ENCODE results near the gene ATG9A. TPM values are rescaled to one million over a fixed set of nuclear protein-coding genes. Genes with fewer than 3 reads are reported as not detected.

Gene ATG9A
- total RNA-seq, 1 experiment from 2014 or later = 46.4 TPM

DNA sequence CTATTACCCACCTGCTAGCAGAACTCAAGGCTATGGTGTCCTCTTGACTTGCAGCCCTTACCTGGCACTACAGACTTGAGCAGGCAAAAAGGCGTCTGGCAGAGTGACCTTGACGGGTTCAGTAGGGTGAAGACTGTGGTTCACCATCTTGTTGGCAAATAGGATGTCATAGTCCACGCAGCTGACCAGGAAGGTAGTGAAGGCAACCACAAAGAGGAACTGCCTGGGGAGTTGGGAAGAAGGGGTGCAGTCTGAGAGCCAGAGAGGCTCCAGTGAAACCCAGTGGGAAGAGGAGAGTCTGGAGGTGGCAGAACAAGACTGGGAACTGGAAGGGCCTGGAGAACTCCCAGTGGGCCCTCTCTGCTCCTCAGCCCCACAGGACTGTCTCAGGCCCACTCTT lies 4.1 kb downstream of the ATG9A start:
- H3K18ac ChIP-seq (ENCODE audit: insufficient read length, low read depth, low read length) = no peak overlapping the region
- H3K9me3 ChIP-seq (ENCODE audit: control insufficient read depth, low read depth, low read length) = no peaks in the 10 kb centered on the region
- no peak overlapping the region for H4K8ac ChIP-seq (replicated peaks; ENCODE audit: insufficient read length, low read depth, low read length)

More for the DNA sequence above, 4.1 kb downstream of the ATG9A start:
- no peak overlapping the region for H3T11ph ChIP-seq (ENCODE audit: low read length)
- DNase-seq = no peak
- H3K79me1 ChIP-seq (ENCODE audit: insufficient read depth, low read depth, low read length, poor library complexity, severe bottlenecking) = no peaks in the 10 kb centered on the region
- H3K27me3 Mint-ChIP-seq (ENCODE audit: low read depth) = no peaks in the 10 kb centered on the region
- H3K14ac ChIP-seq (ENCODE audit: insufficient read depth, low read length) = no peak overlapping the region
- H2BK120ac ChIP-seq (ENCODE audit: low read depth, low read length, poor library complexity, severe bottlenecking) = no peak overlapping the region
- no peaks in the 10 kb centered on the region for H3K79me2 ChIP-seq (ENCODE audit: insufficient read depth, low read length)
- H3K4me1 Mint-ChIP-seq = peaks cover 8 to 9% of the 10 kb centered on the region in 2 experiments
- no peak overlapping the region for H2BK20ac ChIP-seq (ENCODE audit: low read depth, low read length, poor library complexity, severe bottlenecking)
- no peaks in the 10 kb centered on the region for H3K4me1 ChIP-seq (ENCODE audit: insufficient read depth, low read length)
- H2AK5ac ChIP-seq (ENCODE audit: insufficient read length, low read length) = no peak overlapping the region
- no peak overlapping the region for H2BK5ac ChIP-seq (ENCODE audit: insufficient read length, low read length)
- no peak overlapping the region for H3K4me2 ChIP-seq (ENCODE audit: insufficient read depth, insufficient read length, low read length)
- no CpG with 5 or more reads among the region's 3 CpGs for WGBS (ENCODE audit: extremely low coverage, insufficient read length, low lambda C conversion rate)
- no peak overlapping the region for H4K5ac ChIP-seq (ENCODE audit: insufficient read length, low read depth, low read length)
- H3K4ac ChIP-seq (ENCODE audit: low read depth, low read length) = no peak overlapping the region
- H3K27ac Mint-ChIP-seq = no peak overlapping the region
- no peak overlapping the region for H3K27ac ChIP-seq (ENCODE audit: insufficient read length, low read depth, low read length)
- no peaks in the 10 kb centered on the region for H3K27me3 ChIP-seq (ENCODE audit: insufficient read depth, low read length)
- no peak overlapping the region for H3K56ac ChIP-seq (ENCODE audit: insufficient read length, low read depth, low read length)
- H2BK15ac ChIP-seq (ENCODE audit: low read depth, low read length) = no peak overlapping the region
- no peak overlapping the region for H4K91ac ChIP-seq (ENCODE audit: insufficient read length, low read depth, low read length)
- no peak overlapping the region for H3K4me3 Mint-ChIP-seq
- no peak overlapping the region for H2BK12ac ChIP-seq (ENCODE audit: insufficient read length, low read depth, low read length)
- no peak overlapping the region for H3K9ac ChIP-seq (ENCODE audit: extremely low read depth, insufficient read length, low read length)
- H3K36me3 Mint-ChIP-seq (ENCODE audit: insufficient read depth in 1 of 3, low read depth in 3 of 3) = peaks cover 26 to 60% (median 54%) of the 10 kb centered on the region in 3 experiments; a peak in 6 of 7 replicates
- no peaks in the 10 kb centered on the region for H4K20me1 ChIP-seq (ENCODE audit: control insufficient read depth, insufficient read depth, insufficient read length)
- no peak overlapping the region for H3K23ac ChIP-seq (ENCODE audit: insufficient read length, low read depth, low read length)
- no peaks in the 10 kb centered on the region; a peak in 1 of 5 replicates for H3K9me3 Mint-ChIP-seq
- no peaks in the 10 kb centered on the region for H3K23me2 ChIP-seq (ENCODE audit: insufficient read length, low read depth, low read length, poor library complexity, severe bottlenecking)
- no peak overlapping the region for H2AFZ ChIP-seq (ENCODE audit: low read length)
- TF ChIP-seq, protein P1, sequence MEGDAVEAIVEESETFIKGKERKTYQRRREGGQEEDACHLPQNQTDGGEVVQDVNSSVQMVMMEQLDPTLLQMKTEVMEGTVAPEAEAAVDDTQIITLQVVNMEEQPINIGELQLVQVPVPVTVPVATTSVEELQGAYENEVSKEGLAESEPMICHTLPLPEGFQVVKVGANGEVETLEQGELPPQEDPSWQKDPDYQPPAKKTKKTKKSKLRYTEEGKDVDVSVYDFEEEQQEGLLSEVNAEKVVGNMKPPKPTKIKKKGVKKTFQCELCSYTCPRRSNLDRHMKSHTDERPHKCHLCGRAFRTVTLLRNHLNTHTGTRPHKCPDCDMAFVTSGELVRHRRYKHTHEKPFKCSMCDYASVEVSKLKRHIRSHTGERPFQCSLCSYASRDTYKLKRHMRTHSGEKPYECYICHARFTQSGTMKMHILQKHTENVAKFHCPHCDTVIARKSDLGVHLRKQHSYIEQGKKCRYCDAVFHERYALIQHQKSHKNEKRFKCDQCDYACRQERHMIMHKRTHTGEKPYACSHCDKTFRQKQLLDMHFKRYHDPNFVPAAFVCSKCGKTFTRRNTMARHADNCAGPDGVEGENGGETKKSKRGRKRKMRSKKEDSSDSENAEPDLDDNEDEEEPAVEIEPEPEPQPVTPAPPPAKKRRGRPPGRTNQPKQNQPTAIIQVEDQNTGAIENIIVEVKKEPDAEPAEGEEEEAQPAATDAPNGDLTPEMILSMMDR (conservative IDR thresholded peaks at IDR 0.05) = no peak

All from H9 (cell line).